Anterior cingulate cortex (tissue), 58 donors: ENCODE results near the gene TAF1.
"Not testable (repeated sequence)": the region's sequence is repeated elsewhere in the genome, so short reads cannot be mapped to it uniquely, and the experiment has no call there.

ENCODE experiments used
- DNase-seq, 58 donors: peaks; one replicate each; lab custom pipeline; 2025; lab: John Stamatoyannopoulos, UW

TAF1 gene

DNA sequence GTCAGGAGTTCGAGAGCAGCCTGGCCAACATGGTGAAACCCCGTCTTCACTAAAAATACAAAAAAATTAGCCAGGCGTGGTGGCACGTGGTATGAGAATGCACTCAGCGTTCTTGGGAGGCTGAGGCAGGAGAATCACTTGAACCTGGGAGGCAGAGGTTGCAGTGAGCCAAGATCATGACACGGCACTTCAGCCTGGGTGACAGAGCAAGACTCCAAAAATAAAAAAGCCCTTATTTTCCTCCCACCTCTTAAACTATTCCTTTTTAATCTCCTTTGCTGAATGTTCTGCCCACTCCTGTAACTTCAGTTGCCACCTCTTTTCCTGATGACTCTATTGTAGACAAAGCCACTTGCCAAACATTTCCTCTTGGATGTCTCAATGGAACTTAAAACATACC is 72.6 kb downstream of the TAF1 start:
- no peak for DNase-seq

DNA sequence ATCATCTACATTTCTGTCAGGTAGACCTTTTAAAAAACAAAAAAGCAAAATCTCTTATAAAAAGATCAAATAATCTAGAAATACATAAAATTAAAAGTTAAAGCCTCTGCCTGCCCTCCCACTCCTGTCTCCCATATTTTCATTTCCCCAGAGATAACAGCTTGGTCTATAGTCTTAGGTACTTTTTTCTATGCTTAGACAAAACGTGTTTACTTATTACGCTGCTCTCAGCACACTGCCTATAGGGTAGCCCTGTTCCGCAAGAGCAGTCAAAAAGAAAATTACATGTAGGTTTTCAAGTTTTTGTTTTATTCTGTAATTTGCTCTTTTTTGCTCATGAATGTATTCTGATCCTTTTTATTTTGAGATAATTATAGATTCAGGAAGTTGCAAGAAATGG is 73.3 kb downstream of the TAF1 start:
- DNase-seq: no peak

DNA sequence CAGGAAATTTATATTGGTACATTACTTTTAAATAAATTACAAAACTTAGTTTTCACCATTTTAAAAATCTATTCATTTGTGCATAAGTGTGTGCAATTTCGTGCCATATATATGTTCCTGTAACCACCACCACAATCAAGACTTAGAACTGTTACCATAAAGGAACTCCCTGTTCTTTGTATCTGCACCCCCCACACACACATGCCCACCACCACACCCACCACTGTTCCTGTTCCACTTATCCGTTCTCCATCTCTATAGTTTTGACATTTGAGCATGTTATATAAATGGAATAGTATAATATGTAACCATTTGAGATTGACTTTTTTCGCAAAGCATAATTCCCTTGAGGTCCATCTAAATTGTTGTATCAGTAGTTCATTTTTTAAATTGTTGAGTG is 73.7 kb downstream of the TAF1 start:
- peak in 1 of 58 donors; percentile 0 for DNase-seq

DNA sequence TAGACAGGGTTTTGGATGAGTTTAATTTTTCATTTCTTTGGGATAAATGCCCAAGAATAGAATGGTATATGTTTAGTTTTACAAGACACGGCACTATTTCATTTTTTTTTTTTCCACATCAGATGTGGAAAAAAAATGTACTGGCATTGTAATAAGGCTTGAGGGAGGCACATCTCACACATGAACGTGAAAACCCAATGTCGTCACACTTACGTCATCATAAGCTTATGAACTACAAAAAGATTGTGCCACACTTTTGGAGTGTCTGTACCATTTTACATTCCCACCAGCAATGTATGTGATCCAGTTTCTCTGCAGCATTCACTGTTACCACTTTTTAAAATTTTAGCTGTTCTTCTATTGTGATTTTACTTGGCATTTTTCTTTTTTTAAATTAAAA is 74.2 kb downstream of the TAF1 start:
- DNase-seq: no peak

DNA sequence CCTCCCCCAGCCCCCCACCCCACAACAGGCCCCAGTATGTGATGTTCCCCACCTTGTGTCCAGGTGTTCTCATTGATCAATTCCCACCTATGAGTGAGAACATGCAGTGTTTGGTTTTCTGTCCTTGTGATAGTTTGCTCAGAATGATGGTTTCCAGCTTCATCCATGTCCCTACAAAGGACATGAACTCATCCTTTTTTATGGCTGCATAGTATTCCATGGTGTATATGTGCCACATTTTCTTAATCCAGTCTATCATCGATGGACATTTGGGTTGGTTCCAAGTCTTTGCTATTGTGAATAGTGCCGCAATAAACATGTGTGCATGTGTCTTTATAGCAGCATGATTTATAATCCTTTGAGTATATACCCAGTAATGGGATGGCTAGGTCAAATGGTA is 75.7 kb downstream of the TAF1 start:
- DNase-seq: not testable (repeated sequence)

DNA sequence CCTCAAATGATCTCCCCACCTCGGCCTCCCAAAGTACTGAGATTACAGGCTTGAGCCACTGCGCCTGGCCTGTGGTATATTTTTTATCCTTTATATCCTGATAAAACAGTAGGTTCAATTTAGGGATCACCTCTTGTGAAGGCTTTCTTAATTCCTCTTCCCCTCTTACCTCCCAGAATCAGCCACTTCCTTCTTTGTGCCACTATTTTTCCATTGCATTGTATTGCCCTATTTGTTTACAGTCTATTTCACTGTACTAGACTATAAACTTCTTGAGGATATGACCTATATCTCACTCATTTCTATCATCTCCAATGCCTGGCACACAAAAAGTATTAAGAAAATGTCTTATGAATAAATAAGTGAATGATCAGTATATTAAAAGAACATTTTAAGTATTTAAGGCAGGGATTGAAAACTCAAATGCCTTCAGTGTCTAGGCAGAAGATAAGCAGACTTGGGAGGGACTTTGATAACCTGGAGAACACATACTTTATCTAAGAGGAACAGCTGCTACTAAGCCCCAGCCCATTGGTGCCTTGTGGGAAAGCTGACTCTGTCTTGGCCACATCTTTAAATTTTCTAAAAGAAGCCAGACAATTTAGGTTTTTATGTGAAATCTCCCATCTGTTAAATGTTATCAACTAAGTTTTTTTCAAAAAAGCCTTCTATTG is 84.4 kb downstream of the TAF1 start:
- DNase-seq: no peak

DNA sequence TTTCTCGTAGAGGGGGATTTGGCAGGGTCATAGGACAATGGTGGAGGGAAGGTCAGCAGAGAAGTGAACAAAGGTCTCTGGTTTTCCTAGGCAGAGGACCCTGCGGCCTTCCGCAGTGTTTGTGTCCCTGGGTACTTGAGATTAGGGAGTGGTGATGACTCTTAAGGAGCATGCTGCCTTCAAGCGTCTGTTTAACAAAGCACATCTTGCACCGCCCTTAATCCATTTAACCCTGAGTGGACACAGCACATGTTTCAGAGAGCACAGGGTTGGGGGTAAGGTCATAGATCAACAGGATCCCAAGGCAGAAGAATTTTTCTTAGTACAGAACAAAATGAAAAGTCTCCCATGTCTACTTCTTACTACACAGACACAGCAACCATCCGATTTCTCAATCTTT is 85.4 kb downstream of the TAF1 start:
- not testable (repeated sequence) for DNase-seq

DNA sequence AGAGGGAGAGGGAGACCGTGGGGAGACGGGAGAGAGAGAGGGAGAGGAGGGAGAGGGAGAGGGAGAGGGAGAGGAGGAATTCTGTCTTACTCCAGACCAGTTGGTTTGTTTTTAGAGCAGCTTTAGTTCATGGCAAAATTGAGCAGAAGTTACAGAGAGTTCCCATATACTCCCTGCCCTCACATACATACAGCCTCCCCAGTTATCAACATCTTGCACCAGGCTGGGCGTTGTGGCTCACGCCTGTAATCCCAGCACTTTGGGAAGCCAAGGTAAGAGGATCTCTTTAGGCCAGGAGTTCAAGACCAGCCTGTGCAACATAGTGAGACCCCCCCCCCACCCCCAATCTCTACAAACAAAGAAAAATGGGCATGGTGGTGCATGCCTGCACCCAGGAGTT is 86.9 kb downstream of the TAF1 start:
- no peak for DNase-seq

DNA sequence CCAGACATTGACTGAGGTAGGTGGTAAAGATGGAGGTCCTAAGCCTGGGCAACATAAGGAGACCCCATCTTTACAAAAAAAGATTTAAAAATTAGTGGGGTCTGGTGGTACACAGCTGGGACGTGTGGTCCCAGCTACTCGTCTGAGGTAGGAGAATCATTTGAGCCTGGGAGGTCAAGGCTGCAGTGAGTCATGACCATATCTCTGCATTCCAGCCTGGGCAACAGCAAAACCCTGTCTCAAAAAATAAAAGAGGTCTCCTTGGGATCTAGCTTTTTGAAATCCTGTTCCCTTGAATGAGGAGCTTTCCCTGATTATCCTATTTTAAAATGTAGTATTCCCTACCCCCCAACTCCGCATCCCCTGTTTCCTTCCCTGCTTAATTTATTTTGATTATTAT is 88.1 kb downstream of the TAF1 start:
- no peak for DNase-seq

DNA sequence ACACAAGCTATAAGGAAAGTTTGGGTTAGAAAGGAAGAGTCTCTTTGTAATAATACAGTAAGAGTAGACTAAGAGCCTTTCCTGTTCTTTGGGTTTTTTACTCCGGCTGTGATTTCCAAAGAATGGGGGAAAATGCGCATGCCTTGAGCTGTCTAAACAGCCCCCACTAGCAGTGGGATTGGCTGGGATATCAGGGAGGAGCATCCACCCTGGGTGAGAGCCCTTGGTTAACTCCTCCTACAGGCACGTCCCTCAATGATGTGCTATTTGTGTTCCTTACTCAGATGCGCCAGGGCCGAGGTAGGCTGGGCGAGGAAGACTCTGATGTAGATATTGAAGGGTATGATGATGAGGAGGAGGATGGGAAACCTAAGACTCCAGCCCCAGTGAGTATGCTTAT is 92.7 kb downstream of the TAF1 start:
- DNase-seq: no peak

DNA sequence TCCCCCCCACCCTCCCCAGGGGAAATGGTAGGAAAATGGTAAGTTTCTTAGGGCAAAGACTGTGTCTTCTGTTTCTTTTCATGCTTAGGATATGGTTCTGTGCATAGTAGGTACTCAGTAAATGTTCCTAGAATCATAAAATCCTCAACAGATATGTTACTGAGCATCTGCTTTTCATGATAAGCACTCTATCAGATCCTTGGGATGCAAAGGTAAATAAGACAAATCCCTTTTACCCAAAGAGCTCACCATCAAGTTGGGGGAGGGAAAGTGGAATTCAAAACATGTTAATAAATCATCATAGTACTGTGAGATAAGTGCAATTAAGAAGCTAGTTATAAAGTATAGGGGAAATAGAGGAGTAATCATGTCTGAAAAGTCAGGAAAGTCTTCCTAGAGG is 98.8 kb downstream of the TAF1 start:
- DNase-seq: no peak

DNA sequence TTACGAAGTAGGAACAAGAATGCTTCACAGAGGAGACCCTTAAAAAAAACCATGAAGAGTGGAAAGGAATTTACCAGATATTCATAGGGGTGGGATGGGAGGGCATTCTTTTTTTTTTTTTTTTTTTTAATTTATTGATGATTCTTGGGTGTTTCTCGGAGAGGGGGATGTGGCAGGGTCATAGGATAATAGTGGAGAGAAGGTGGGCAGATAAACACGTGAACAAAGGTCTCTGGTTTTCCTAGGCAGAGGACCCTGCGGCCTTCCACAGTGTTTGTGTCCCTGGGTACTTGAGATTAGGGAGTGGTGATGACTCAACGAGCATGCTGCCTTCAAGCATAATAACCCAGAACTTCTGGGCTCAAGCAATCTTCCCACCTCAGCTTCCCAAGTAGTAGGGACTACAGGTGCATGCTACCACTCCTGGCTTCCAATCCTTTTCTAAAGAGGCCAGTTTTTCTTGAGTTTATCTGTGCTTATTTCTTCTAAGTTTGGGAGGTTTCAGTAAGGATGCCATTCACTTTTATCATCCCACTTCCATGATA is 100.9 kb downstream of the TAF1 start:
- DNase-seq: no peak

DNA sequence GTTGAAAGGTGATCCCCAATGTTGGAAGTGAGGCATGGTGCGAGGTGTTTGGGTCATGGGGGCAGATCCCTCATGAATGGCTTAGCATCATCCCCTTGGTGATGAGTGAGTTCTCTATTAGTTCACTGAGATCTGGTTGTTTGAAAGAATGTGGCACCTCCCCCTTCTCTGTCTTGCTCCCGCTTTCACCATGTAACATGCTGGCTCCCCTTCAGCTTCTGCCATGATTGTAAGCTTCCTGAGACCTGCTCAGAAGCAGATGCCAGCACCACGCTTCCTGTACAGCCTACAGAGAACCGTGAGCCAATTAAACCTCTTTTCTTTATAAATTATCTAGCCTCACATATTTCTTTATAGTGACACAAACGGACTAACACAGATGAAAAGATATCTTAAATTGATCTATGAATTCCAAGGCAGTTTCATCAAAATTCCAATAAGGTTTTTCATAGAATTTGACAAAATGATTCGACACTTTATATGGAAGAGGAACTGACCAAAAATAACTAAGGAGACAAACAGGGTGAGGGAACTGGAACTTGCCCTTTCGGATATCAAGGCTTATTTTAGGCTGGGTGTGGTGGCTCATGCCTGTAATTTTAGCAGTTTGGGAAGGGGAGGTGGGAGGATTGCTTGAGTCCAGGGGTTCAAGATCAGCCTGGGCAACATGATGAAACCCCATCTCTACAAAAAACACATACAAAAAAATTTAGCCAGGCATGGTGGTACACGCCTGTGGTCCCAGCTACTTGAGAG is 109.8 kb downstream of the TAF1 start:
- no peak for DNase-seq

DNA sequence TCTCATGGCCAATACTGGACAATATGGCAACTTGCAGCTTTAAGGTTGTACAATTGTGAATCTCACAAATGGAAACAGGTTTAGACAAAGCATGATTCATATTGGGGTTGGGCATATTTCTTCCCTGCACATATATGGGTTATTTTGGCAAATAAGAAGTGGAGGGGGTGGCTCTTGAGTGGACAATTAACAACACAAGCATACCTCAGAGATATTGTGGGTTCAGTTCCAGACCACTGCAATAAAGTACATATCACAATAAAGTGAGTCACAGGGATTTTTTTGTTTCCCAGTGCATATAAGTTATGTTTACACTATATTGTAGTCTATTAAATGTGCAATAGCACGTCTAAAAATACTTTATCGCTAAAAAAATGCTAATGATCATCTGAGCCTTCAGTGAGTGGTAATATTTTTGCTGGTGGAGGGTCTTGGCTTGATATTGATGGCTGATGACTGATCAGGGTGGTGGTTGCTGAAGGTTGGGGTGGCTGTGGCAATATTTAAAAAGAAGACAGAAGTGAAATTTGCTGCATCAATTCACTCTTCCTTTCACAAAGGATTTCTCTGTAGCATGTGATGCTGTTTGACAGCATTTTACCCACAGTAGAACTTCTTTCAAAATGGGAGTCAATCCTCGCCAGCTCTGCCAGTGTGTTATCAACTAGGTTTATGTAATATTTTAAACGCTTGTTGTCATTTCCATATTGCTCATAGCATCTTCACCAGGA is 116.2 kb downstream of the TAF1 start:
- DNase-seq: no peak

DNA sequence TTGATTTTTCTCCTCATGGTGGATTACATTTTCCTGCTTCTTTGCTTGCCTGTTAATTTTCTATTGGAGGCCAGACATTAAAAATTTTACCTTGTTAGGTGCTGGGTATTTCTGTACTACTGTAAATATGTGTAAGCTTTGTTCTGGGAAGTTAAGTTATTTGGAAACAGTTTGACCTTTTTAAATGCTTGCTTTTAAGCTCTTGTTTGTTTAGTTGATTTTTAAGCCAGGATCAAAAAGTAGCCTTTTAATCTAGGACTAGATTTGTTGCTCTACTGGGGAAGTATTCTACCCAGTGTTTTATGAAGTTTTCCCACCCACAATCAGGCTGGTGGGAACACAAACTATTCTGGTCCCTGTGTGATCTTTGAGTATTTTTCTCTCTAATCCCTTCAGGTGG is 121.7 kb downstream of the TAF1 start:
- DNase-seq: no peak

DNA sequence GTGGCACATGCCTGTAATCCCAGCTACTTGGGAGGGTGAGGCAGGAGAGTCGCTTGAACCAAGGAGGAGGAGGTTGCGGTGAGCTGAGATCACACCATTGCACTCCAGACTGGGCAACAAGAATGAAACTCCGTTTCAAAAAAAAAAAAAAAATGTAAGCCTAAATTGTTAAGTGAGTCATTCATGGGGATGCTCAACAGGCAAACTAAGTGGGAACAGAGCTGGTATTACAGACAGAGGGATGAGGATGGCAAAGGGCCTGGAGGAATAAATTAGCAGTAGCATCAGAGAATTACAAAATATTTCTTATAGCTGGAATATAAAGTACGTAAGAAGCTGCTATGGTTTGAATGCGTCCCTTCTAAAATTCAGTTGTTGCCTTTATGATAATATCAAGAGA is 123.4 kb downstream of the TAF1 start:
- no peak for DNase-seq

DNA sequence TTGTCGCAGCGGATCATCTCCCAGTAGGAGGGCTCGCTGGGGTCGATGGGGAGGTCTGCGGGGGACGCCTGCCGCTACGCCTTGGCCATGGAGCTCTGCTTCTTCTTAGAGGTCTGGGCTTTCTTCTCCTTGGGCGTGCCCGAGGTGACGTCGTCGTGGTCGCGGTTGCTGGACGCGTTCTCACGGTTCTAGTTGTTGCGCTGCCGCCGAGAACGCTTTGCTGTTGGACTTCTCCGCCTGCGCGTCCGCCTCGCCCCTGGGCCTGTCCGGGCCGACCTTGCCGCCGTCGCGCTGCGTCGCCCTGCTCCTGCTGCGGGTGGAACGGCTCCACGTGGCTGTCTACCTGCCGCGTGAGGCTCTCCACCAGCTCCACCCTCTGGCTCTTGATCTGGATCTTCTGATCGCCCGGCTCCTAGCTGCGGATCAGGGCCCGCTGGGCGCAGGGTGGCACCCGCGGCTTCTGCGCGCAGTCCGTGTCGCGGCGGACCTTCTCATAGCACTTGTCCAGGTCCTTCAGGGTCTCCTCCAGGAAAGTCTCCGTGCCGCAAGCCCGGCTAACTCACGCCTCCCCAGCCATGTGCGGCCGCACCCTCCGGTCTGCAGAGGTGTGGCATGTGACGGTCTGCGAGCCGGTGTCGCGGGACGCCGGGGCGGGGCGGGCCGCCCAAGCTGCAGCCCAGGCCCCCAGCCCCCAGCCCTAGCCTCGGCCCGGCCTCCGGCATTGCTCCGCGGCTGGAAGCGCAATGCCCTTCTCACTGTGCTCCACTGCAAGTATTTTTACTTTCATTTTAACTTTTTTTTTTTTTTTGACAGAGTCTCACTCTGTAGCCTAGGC is 126.3 kb downstream of the TAF1 start:
- DNase-seq: peak in 17 of 58 donors; percentile 0 to 19 (median 6)

DNA sequence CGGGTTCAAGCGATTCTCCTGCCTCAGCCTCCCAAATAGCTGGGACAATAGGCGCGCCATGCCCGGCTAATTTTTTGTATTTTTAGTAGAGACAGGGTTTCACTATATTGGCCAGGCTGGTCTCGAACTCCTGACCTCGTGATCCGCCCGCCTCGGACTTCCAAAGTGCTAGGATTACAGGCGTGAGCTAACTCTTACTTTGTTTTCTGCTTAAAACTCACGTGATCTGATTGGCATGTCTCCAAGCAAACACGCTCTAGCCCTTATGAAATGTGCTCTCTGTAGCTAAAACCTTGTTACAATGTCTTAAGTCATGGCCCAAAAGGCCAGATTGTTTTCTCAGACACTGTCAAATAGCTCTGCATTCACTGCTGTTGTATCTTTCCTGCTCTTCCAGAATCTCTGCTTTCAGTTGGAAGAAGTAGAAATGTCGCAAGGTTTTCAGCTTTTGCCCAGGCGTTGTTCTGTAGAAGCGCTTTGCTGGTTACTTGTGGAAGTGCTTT is 127.0 kb downstream of the TAF1 start:
- DNase-seq: no peak

DNA sequence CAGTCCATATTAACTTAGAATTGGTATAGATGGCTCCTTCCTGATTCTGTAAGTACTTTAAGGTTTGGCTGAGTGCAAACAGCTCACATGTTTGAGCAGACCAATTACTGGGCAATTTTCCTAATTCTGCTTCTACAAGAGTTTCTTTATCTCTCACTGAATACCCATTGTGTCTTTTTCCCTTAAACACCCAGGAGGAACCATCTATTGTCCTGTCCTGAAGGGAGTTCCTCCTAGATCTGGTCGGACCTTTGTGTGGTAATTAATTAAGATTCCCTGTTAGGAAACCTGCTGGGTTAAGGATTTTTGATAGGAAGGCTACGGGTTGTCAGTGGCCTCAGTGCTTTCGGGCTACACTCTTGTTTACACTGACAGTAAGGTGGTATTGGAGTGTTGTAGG is 129.8 kb downstream of the TAF1 start:
- not testable (repeated sequence) for DNase-seq

DNA sequence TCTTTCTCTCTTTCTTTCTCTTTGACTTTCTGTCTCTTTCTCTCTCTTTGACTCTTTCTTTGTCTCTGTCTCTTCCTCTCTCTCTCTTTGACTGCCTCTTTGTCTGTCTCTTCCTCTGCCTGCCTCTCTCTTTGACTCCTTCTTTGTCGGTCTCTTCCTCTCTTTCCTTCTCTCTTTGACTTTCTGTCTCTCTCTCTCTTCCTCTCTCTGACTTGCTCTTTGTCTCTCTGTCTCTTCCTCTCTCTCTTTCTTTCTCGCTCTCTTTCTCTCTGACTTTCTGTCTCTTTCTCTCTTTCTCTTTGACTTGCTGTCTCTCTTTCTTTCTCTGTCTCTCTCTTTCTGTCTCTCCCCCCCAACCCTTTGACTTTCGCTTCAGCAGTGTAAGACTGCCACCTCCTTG is 130.3 kb downstream of the TAF1 start:
- no peak for DNase-seq
